H7 (cell line): ENCODE measurements around the gene SMAD9. TPM values are rescaled to one million over a fixed set of nuclear protein-coding genes. Genes with fewer than 3 reads are reported as not detected.

ENCODE experiments used
- DNase-seq: peaks from one replicate; pipeline ENCODE4 v3.0.0; 2012
- H3K27me3 ChIP-seq: 2 replicates; pipeline ENCODE4 v1.6.0; 2011; ENCODE audit warnings: mild to moderate bottlenecking, low read length; ENCODE audit not compliant: control insufficient read depth, insufficient read depth
- H3K36me3 ChIP-seq: replicated peaks from 2 replicates; pipeline ENCODE4 v1.5.1; 2011; ENCODE audit warnings: low read length; ENCODE audit not compliant: control insufficient read depth, insufficient read depth
- H3K4me3 ChIP-seq: 2 replicates; pipeline ENCODE4 v1.5.1; 2011; ENCODE audit warnings: low read depth, mild to moderate bottlenecking, control low read depth, low read length, moderate library complexity; ENCODE audit not compliant: insufficient read depth
- total RNA-seq: library from RNA; depleted of rRNA; stranded (reverse); fragments of >200 nt; shearing (Covaris generic); gene quantifications from 2 replicates; pipeline ENCODE4 v1.2.3, GENCODE V29; 2014

SMAD9 gene
- total RNA-seq, 1 experiment from 2014 or later: 0.59 TPM

GRCh38 chr13:36918246-36919131 is 1.5 kb downstream of the SMAD9 start:
- Histone ChIP-seq H3K36me3 (no peaks in the 10 kb centered on the region), H3K4me3 (peak overlapping the region; percentile 61), H3K27me3 (peaks cover 16% of the 10 kb centered on the region)
- no peak for DNase-seq

- Histone ChIP-seq H3K4me3 (no peak overlapping the region), H3K36me3 (no peaks in the 10 kb centered on the region), H3K27me3 (peaks cover 16% of the 10 kb centered on the region)
- DNase-seq: no peak
Observed at GRCh38 chr13:36917311-36917710, 2.7 kb downstream of the SMAD9 start.

DNA sequence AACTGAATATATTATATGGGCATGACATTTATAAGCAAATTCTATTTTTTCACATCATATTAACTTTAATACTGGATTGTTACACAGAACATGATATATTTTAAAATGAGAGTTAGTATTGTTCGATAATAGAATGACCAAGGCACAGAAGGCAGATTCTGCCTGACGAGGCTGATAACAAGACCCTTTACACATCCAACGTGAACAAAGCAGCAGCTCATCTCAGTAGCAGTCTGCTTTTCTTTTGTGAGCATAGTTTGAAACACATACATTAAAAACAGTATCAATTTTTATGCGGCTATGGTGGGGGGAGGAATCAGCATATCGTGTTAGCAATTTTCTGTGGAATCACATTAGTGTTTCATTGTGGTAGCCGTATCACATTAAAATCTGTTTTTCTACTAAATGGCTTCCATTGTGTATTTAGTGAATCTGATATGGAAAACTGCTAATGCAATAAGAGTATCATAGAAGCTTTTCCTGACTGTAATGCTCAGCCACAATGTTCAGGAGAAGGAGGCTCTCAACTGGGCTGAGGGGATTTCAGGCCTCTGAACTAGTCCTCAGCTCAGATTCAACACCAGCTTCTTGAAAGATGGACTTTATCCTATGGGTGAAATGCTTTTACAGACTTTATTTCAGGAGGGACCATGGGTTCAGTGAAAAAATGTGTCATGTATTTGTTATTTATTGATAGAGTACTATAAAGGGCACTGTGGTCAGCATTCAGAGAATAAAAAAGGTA is 4.0 kb downstream of the SMAD9 start:
- H3K36me3 ChIP-seq: no peaks in the 10 kb centered on the region
- no peak overlapping the region for H3K4me3 ChIP-seq
- peaks cover 16% of the 10 kb centered on the region for H3K27me3 ChIP-seq
- DNase-seq: no peak

DNA sequence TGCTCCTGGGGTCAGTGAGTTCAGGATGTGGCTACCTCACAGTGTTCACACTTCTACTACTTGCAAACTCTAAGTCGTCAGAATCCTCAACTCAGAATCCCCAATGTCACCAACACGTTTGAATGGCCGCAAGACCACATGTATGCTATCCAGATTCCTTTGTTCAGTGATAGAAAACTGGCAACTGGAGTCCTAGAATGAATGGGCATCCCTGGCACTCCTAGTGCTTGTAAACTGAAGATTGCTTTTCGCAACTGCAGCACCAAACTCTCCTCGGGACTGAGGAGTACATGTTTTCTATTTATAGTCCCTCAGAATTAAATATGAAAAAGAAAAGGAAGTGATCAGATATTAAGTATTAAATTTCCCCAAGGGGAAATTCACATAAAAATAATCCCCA is 4.9 kb downstream of the SMAD9 start:
- no peak overlapping the region for H3K4me3 ChIP-seq
- DNase-seq: no peak
- peaks cover 13% of the 10 kb centered on the region for H3K27me3 ChIP-seq
- no peaks in the 10 kb centered on the region for H3K36me3 ChIP-seq

- H3K36me3 ChIP-seq: no peaks in the 10 kb centered on the region
- H3K4me3 ChIP-seq: no peak overlapping the region
- DNase-seq: no peak
- peaks cover 13% of the 10 kb centered on the region for H3K27me3 ChIP-seq
Observed at GRCh38 chr13:36914648-36915047, 5.4 kb downstream of the SMAD9 start.

GRCh38 chr13:36913463-36913862 is 6.6 kb downstream of the SMAD9 start:
- Histone ChIP-seq H3K4me3 (no peak overlapping the region), H3K27me3 (peaks cover 4% of the 10 kb centered on the region), H3K36me3 (no peaks in the 10 kb centered on the region)
- no peak for DNase-seq

DNA sequence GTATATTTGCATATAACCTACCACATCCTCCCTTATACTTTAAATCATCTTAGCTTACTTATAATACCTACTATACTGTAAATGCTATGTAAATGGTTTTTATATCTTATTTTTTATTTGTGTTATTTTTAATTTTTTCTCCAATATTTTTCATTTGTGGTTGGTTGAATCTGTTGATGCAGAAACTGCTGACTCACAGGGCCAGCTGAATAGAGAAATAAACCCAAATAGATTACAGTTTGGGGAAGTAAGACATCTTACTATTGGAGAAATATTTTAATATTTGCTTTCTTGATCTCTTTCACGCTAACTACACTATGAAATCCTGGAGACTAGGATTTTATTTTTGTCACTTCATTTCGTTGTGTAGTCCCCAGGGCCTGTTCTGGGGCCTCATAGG is 7.1 kb downstream of the SMAD9 start:
- Histone ChIP-seq H3K4me3 (no peak overlapping the region), H3K27me3 (no peaks in the 10 kb centered on the region; the same call in 1 of the 2 replicates), H3K36me3 (no peaks in the 10 kb centered on the region)
- no peak for DNase-seq

- Histone ChIP-seq H3K36me3 (no peaks in the 10 kb centered on the region), H3K4me3 (no peak overlapping the region), H3K27me3 (no peaks in the 10 kb centered on the region; the same call in 1 of the 2 replicates)
- no peak for DNase-seq
Observed at GRCh38 chr13:36912369-36912768, 7.7 kb downstream of the SMAD9 start.

- no peak overlapping the region for H3K4me3 ChIP-seq
- no peak for DNase-seq
- no peaks in the 10 kb centered on the region for H3K36me3 ChIP-seq
- H3K27me3 ChIP-seq: no peaks in the 10 kb centered on the region
Observed at GRCh38 chr13:36910545-36910944, 9.5 kb downstream of the SMAD9 start.

GRCh38 chr13:36907821-36908220 is 12.2 kb downstream of the SMAD9 start:
- Histone ChIP-seq H3K36me3 (no peaks in the 10 kb centered on the region), H3K4me3 (no peak overlapping the region), H3K27me3 (no peaks in the 10 kb centered on the region)
- DNase-seq: no peak

GRCh38 chr13:36907266-36907665 is 12.8 kb downstream of the SMAD9 start:
- H3K4me3 ChIP-seq: no peak overlapping the region

GRCh38 chr13:36905944-36906343 is 14.1 kb downstream of the SMAD9 start:
- no peak for DNase-seq
- Histone ChIP-seq H3K4me3 (no peak overlapping the region), H3K27me3 (no peaks in the 10 kb centered on the region), H3K36me3 (no peaks in the 10 kb centered on the region)

More at GRCh38 chr13:36907266-36907665, 12.8 kb downstream of the SMAD9 start:
- Histone ChIP-seq H3K36me3 (no peaks in the 10 kb centered on the region), H3K27me3 (no peaks in the 10 kb centered on the region)
- no peak for DNase-seq

DNA sequence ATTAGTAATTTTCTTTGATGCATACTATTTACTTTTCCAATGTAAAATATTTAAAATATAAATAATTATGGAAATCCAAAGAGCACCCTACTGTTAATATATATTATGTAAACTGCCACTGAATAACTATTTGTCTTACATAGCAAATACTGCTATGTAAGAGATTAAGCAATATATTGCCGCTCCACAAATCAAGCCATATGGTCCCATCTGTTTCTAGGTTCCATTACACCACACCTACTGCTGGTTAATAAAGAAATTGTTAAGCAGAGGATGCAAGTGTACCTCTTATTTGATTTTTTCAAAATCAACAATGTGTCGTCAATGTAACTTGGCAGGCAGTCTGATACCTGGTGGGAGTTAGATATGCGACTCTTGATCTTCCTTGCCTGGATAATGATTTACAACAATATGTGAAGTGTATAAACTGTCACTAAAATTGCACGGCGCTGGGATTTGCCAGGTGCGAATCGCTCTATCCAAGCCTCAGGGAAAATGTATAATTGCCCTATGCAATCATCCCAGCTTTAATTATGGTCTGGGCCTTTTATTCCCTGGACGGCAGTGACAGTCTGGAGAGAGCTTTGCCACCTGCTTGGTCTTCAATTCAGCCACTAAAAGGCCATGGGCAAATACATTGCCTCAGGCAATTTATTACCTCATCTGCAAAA is 16.0 kb downstream of the SMAD9 start:
- Histone ChIP-seq H3K4me3 (no peak overlapping the region), H3K36me3 (no peaks in the 10 kb centered on the region), H3K27me3 (no peaks in the 10 kb centered on the region)
- no peak for DNase-seq

- H3K36me3 ChIP-seq: no peaks in the 10 kb centered on the region
- no peaks in the 10 kb centered on the region for H3K27me3 ChIP-seq
- H3K4me3 ChIP-seq: no peak overlapping the region
- DNase-seq: no peak
Observed at GRCh38 chr13:36897054-36897616, 22.9 kb downstream of the SMAD9 start.
